ENCODE results near the gene MDP1.
"Not testable (repeated sequence)": the region's sequence is repeated elsewhere in the genome, so short reads cannot be mapped to it uniquely, and the experiment has no call there.

The MDP1 gene

GRCh38 chr14:24255931-24256711 lies 40.3 kb upstream of the MDP1 start:
- H3K4me1 Mint-ChIP-seq (ENCODE audit: low read depth): peaks cover 6% of the 10 kb centered on the region
- H3K4me3 Mint-ChIP-seq: no peak overlapping the region
- no peak overlapping the region for H3K27ac Mint-ChIP-seq
- no peaks in the 10 kb centered on the region for H3K9me3 Mint-ChIP-seq
- H3K27me3 Mint-ChIP-seq (ENCODE audit: low read depth): no peaks in the 10 kb centered on the region
- peaks cover 8% of the 10 kb centered on the region for H3K36me3 Mint-ChIP-seq (ENCODE audit: low read depth)

GRCh38 chr14:24255438-24255837 lies 39.6 kb upstream of the MDP1 start:
- peaks cover 8% of the 10 kb centered on the region for H3K36me3 Mint-ChIP-seq (ENCODE audit: low read depth)
- H3K4me1 Mint-ChIP-seq (ENCODE audit: low read depth): peaks cover 13% of the 10 kb centered on the region
- H3K27me3 Mint-ChIP-seq (ENCODE audit: low read depth): no peaks in the 10 kb centered on the region
- H3K4me3 Mint-ChIP-seq: no peak overlapping the region
- no peak overlapping the region for H3K27ac Mint-ChIP-seq
- no peaks in the 10 kb centered on the region for H3K9me3 Mint-ChIP-seq

GRCh38 chr14:24254630-24255392 lies 38.9 kb upstream of the MDP1 start:
- Mint-ChIP-seq H3K27ac (no peak overlapping the region), H3K4me1 (ENCODE audit: low read depth) (peaks cover 19% of the 10 kb centered on the region), H3K27me3 (ENCODE audit: low read depth) (no peaks in the 10 kb centered on the region), H3K9me3 (no peaks in the 10 kb centered on the region), H3K4me3 (no peak overlapping the region), H3K36me3 (ENCODE audit: low read depth) (peaks cover 12% of the 10 kb centered on the region)

GRCh38 chr14:24253936-24254335 lies 38.1 kb upstream of the MDP1 start:
- no peak overlapping the region for H3K4me3 Mint-ChIP-seq
- H3K27ac Mint-ChIP-seq: no peak overlapping the region
- no peaks in the 10 kb centered on the region for H3K27me3 Mint-ChIP-seq (ENCODE audit: low read depth)
- H3K4me1 Mint-ChIP-seq (ENCODE audit: low read depth): peaks cover 25% of the 10 kb centered on the region
- H3K36me3 Mint-ChIP-seq (ENCODE audit: low read depth): peaks cover 15% of the 10 kb centered on the region
- H3K9me3 Mint-ChIP-seq: no peaks in the 10 kb centered on the region

- peaks cover 30% of the 10 kb centered on the region for H3K4me1 Mint-ChIP-seq (ENCODE audit: low read depth)
- no peaks in the 10 kb centered on the region for H3K27me3 Mint-ChIP-seq (ENCODE audit: low read depth)
- no peaks in the 10 kb centered on the region for H3K9me3 Mint-ChIP-seq
- H3K4me3 Mint-ChIP-seq: no peak overlapping the region
- H3K27ac Mint-ChIP-seq: no peak overlapping the region
- H3K36me3 Mint-ChIP-seq (ENCODE audit: low read depth): peaks cover 15% of the 10 kb centered on the region
Measured at GRCh38 chr14:24252289-24253124, 36.6 kb upstream of the MDP1 start.

GRCh38 chr14:24251880-24252288 lies 36.0 kb upstream of the MDP1 start:
- Mint-ChIP-seq H3K4me3 (no peak overlapping the region), H3K36me3 (ENCODE audit: low read depth) (peaks cover 15% of the 10 kb centered on the region), H3K27ac (no peak overlapping the region), H3K27me3 (ENCODE audit: low read depth) (no peaks in the 10 kb centered on the region), H3K4me1 (ENCODE audit: low read depth) (peaks cover 33% of the 10 kb centered on the region), H3K9me3 (no peaks in the 10 kb centered on the region)

- H3K36me3 Mint-ChIP-seq (ENCODE audit: low read depth): peaks cover 14% of the 10 kb centered on the region
- H3K4me1 Mint-ChIP-seq (ENCODE audit: low read depth): peaks cover 36% of the 10 kb centered on the region
- no peaks in the 10 kb centered on the region for H3K27me3 Mint-ChIP-seq (ENCODE audit: low read depth)
- peak overlapping the region; percentile 55 for H3K4me3 Mint-ChIP-seq
- H3K9me3 Mint-ChIP-seq: no peaks in the 10 kb centered on the region
- H3K27ac Mint-ChIP-seq: peak overlapping the region; percentile 76
Measured at GRCh38 chr14:24250354-24250753, 34.5 kb upstream of the MDP1 start.

- H3K4me1 Mint-ChIP-seq (ENCODE audit: low read depth): peaks cover 40% of the 10 kb centered on the region
- no peaks in the 10 kb centered on the region for H3K9me3 Mint-ChIP-seq
- H3K27me3 Mint-ChIP-seq (ENCODE audit: low read depth): no peaks in the 10 kb centered on the region
- H3K27ac Mint-ChIP-seq: peak overlapping the region; percentile 76
- H3K36me3 Mint-ChIP-seq (ENCODE audit: low read depth): peaks cover 11% of the 10 kb centered on the region
- H3K4me3 Mint-ChIP-seq: peak overlapping the region; percentile 43
Measured at GRCh38 chr14:24249230-24250021, 33.6 kb upstream of the MDP1 start.

GRCh38 chr14:24247422-24247821 lies 31.6 kb upstream of the MDP1 start:
- H3K4me3 Mint-ChIP-seq: peak overlapping the region; percentile 41
- no peaks in the 10 kb centered on the region for H3K27me3 Mint-ChIP-seq (ENCODE audit: low read depth)
- H3K9me3 Mint-ChIP-seq: no peaks in the 10 kb centered on the region
- H3K27ac Mint-ChIP-seq: peak overlapping the region; percentile 75
- H3K4me1 Mint-ChIP-seq (ENCODE audit: low read depth): peaks cover 46% of the 10 kb centered on the region
- H3K36me3 Mint-ChIP-seq (ENCODE audit: low read depth): peaks cover 7% of the 10 kb centered on the region

GRCh38 chr14:24246765-24247212 lies 30.9 kb upstream of the MDP1 start:
- Mint-ChIP-seq H3K27me3 (ENCODE audit: low read depth) (no peaks in the 10 kb centered on the region), H3K4me3 (peak overlapping the region; percentile 64), H3K4me1 (ENCODE audit: low read depth) (peaks cover 48% of the 10 kb centered on the region), H3K36me3 (ENCODE audit: low read depth) (peaks cover 10% of the 10 kb centered on the region), H3K27ac (peak overlapping the region; percentile 91), H3K9me3 (no peaks in the 10 kb centered on the region)

- Mint-ChIP-seq H3K27ac (peak overlapping the region; percentile 73), H3K36me3 (ENCODE audit: low read depth) (peaks cover 15% of the 10 kb centered on the region), H3K4me1 (ENCODE audit: low read depth) (peaks cover 42% of the 10 kb centered on the region)
- H3K4me3 Mint-ChIP-seq; H3K9me3 Mint-ChIP-seq; H3K27me3 Mint-ChIP-seq (ENCODE audit: low read depth): not testable (repeated sequence)
Measured at GRCh38 chr14:24245350-24245749, 29.5 kb upstream of the MDP1 start.

- Mint-ChIP-seq H3K27ac (peak overlapping the region; percentile 97), H3K27me3 (ENCODE audit: low read depth) (no peaks in the 10 kb centered on the region), H3K4me3 (peak overlapping the region; percentile 88), H3K4me1 (ENCODE audit: low read depth) (peaks cover 47% of the 10 kb centered on the region), H3K9me3 (no peaks in the 10 kb centered on the region), H3K36me3 (ENCODE audit: low read depth) (peaks cover 23% of the 10 kb centered on the region)
Measured at GRCh38 chr14:24243336-24243836, 27.5 kb upstream of the MDP1 start.

- Mint-ChIP-seq H3K36me3 (ENCODE audit: low read depth) (peaks cover 37% of the 10 kb centered on the region), H3K27ac (peak overlapping the region; percentile 97), H3K4me3 (peak overlapping the region; percentile 88), H3K9me3 (no peaks in the 10 kb centered on the region), H3K27me3 (ENCODE audit: low read depth) (no peaks in the 10 kb centered on the region), H3K4me1 (ENCODE audit: low read depth) (peaks cover 46% of the 10 kb centered on the region)
Measured at GRCh38 chr14:24241829-24242443, 26.1 kb upstream of the MDP1 start.

All from T-helper 1 cell treated with Interleukin-12 subunit alpha and Interleukin-12 subunit beta and Interleukin-4 antibody, amounts not matched to agents 30 μg/mL and 1 μg/mL, for 36 hours (primary cell).